ENCODE data around the gene CHP2. TPM values are rescaled to one million over a fixed set of nuclear protein-coding genes. Genes with fewer than 3 reads are reported as not detected.

Gene CHP2
- total and polyA plus RNA-seq, 2 of the 13 experiments (the other 11 are each of a cell fraction or from before 2014, with no cell fraction given): not detected

- Histone ChIP-seq H3K9ac (ENCODE audit: insufficient read depth, low read depth, low read length) (no peak overlapping the region), H3K27me3 (ENCODE audit: control insufficient read depth in 1 of 2, insufficient read depth in 2 of 2, low read length in 2 of 2) (peaks cover 0 to 7% of the 10 kb centered on the region in 2 experiments; a peak in 2 of 5 replicates), H3K36me3 (replicated peaks in 1 of 2; ENCODE audit: control insufficient read depth in 1 of 2, insufficient read depth in 2 of 2, low read length in 2 of 2) (no peaks in the 10 kb centered on the region), H3K79me2 (ENCODE audit: insufficient read depth, low read length) (no peaks in the 10 kb centered on the region), H3K4me3 (replicated peaks in 1 of 3; ENCODE audit: insufficient read depth in 1 of 3, low read depth in 2 of 3, low read length in 3 of 3) (no peak overlapping the region), H3K4me1 (ENCODE audit: insufficient read depth, low read length) (no peaks in the 10 kb centered on the region), H3K4me2 (ENCODE audit: low read depth, low read length) (no peak overlapping the region), H4K20me1 (ENCODE audit: insufficient read depth, low read length) (no peaks in the 10 kb centered on the region), H3K9me3 (ENCODE audit: low read length) (no peaks in the 10 kb centered on the region), H3K27ac (ENCODE audit: extremely low read length, insufficient read depth, low read length) (no peak overlapping the region), H2AFZ (ENCODE audit: low read length) (no peak overlapping the region)
- BruUV-seq (replicated peaks): no TSS peak
- WGBS (ENCODE audit: low lambda C conversion rate): 0% methylated on average over 1 of the region's 1 CpG
- ATAC-seq (no peak), DNase-seq (ENCODE audit: low spot score) (no peak), FAIRE-seq (no peak)
- intact Hi-C loops (cut with micrococcal nuclease; ENCODE audit: unreplicated experiment): no loop called here
- ChIA-PET POLR2A (no interaction called here), CTCF (ENCODE audit: low intra/inter-chr PET ratio, low total read pairs) (no interaction called here)
- TF ChIP-seq SETDB1 (CRISPR knock-in tag; IDR thresholded peaks at IDR 0.05; ENCODE audit: borderline replicate concordance) (no peak), ZNF580 (CRISPR knock-in tag; IDR thresholded peaks at IDR 0.05; ENCODE audit: borderline replicate concordance, low read depth) (no peak), ZNF576 (CRISPR knock-in tag; IDR thresholded peaks at IDR 0.05) (no peak), ZFP36 (IDR thresholded peaks at IDR 0.05; ENCODE audit: borderline replicate concordance, low read depth, low read length, partially characterized antibody) (no peak), ZNF670 (CRISPR knock-in tag; IDR thresholded peaks at IDR 0.05; ENCODE audit: borderline replicate concordance) (no peak), FOXP4 (CRISPR knock-in tag; IDR thresholded peaks at IDR 0.05) (no peak)
- in situ Hi-C loops (cut with HindIII; ENCODE audit: extremely low pct_ligation_motif_present, low pct_unique_long_range_greater_than_20kb): no loop called here
Observed at GRCh38 chr16:23807028-23807427, 52.2 kb downstream of the CHP2 start.

Other genes starting within 250 kb of the CHP2 start
- gene GGA2, start 244.5 kb upstream of the CHP2 start, total RNA-seq (2016; rRNA removed; fragmentation: Illumina TruSeq; extraction: Trizol): 69.8 and 93.1 TPM in 2 replicates
- 51.5 and 52.3 TPM in 2 replicates for gene GGA2, start 244.5 kb upstream of the CHP2 start, polyA plus RNA-seq (2011; rRNA removed)
- 80.4 and 84.2 TPM in 2 replicates for gene EARS2, start 197.7 kb upstream of the CHP2 start, total RNA-seq (2016; rRNA removed; fragmentation: Illumina TruSeq; extraction: Trizol)
- gene EARS2, start 197.7 kb upstream of the CHP2 start, polyA plus RNA-seq (2011; rRNA removed): 49.4 and 54.7 TPM in 2 replicates
- gene UBFD1, start 197.3 kb upstream of the CHP2 start, total RNA-seq (2016; rRNA removed; fragmentation: Illumina TruSeq; extraction: Trizol): 111 and 142 TPM in 2 replicates
- gene UBFD1, start 197.3 kb upstream of the CHP2 start, polyA plus RNA-seq (2011; rRNA removed): 97.6 and 100 TPM in 2 replicates
- 601 and 760 TPM in 2 replicates for gene NDUFAB1, start 158.7 kb upstream of the CHP2 start, total RNA-seq (2016; rRNA removed; fragmentation: Illumina TruSeq; extraction: Trizol)
- gene NDUFAB1, start 158.7 kb upstream of the CHP2 start, polyA plus RNA-seq (2011; rRNA removed): 192 and 221 TPM in 2 replicates
- 40.9 and 58.5 TPM in 2 replicates for gene PALB2, start 113.7 kb upstream of the CHP2 start, total RNA-seq (2016; rRNA removed; fragmentation: Illumina TruSeq; extraction: Trizol)
- 11.0 and 12.1 TPM in 2 replicates for gene PALB2, start 113.7 kb upstream of the CHP2 start, polyA plus RNA-seq (2011; rRNA removed)
- 207 and 352 TPM in 2 replicates for gene DCTN5, start 113.6 kb upstream of the CHP2 start, total RNA-seq (2016; rRNA removed; fragmentation: Illumina TruSeq; extraction: Trizol)
- 104 and 105 TPM in 2 replicates for gene DCTN5, start 113.6 kb upstream of the CHP2 start, polyA plus RNA-seq (2011; rRNA removed)
- gene PLK1, start 76.1 kb upstream of the CHP2 start, total RNA-seq (2016; rRNA removed; fragmentation: Illumina TruSeq; extraction: Trizol): 76.3 and 97.4 TPM in 2 replicates
- 50.7 and 71.5 TPM in 2 replicates for gene PLK1, start 76.1 kb upstream of the CHP2 start, polyA plus RNA-seq (2011; rRNA removed)
- 0.42 and 2.2 TPM in 2 replicates for gene ERN2, start 41.8 kb upstream of the CHP2 start, total RNA-seq (2016; rRNA removed; fragmentation: Illumina TruSeq; extraction: Trizol)
- gene ERN2, start 41.8 kb upstream of the CHP2 start, polyA plus RNA-seq (2011; rRNA removed): 3.5 and 6.3 TPM in 2 replicates
- gene PRKCB, start 81.0 kb downstream of the CHP2 start, total RNA-seq (2016; rRNA removed; fragmentation: Illumina TruSeq; extraction: Trizol): not detected in 2 replicates
- gene PRKCB, start 81.0 kb downstream of the CHP2 start, polyA plus RNA-seq (2011; rRNA removed): 0.01 and 0.03 TPM in 2 replicates

Data from HepG2 (cell line).